Activated naive CD8-positive, alpha-beta T cell treated with anti-CD3 and anti-CD28 coated beads, Interleukin-2, amount 50 U/mL, for 24 hours (primary cell): ENCODE results near the gene BEX5.
"Not testable (repeated sequence)": the region's sequence is repeated elsewhere in the genome, so short reads cannot be mapped to it uniquely, and the experiment has no call there.

Source experiments
- ATAC-seq: fragments of 150-1000 bp; cut with Tn5 transposase; one replicate; pipeline ENCODE4 v1.10.0; 2021
- DNase-seq: peaks from one replicate; pipeline ENCODE4 v3.0.0; 2021
- H3K27ac Mint-ChIP-seq: one replicate; pipeline ENCODE4 v1.8.0; 2021; ENCODE audit warnings: mild to moderate bottlenecking, mixed read lengths
- H3K27me3 Mint-ChIP-seq: one replicate; pipeline ENCODE4 v1.8.0; 2021; ENCODE audit warnings: mixed read lengths
- H3K36me3 Mint-ChIP-seq: one replicate; pipeline ENCODE4 v1.8.0; 2021; ENCODE audit warnings: low read depth, mixed read lengths
- H3K4me1 Mint-ChIP-seq: one replicate; pipeline ENCODE4 v1.8.0; 2021; ENCODE audit warnings: mixed read lengths
- H3K4me3 Mint-ChIP-seq: one replicate; pipeline ENCODE4 v1.8.0; 2021; ENCODE audit warnings: mild to moderate bottlenecking, moderate library complexity, mixed read lengths
- H3K9me3 Mint-ChIP-seq: one replicate; pipeline ENCODE4 v1.8.0; 2021; ENCODE audit warnings: mixed read lengths

Gene BEX5

GRCh38 chrX:102155806-102156179 lies at the start of gene BEX5:
Gene BEX5, minus strand, starts transcription at chrX:102155977. Its CDS starts 1,712 bp downstream, at chrX:102154265.
- H3K27me3 Mint-ChIP-seq: peaks cover 3% of the 10 kb centered on the region
- ATAC-seq (peak; percentile 97), DNase-seq (peak; percentile 23)
- H3K4me1 Mint-ChIP-seq: peaks cover 14% of the 10 kb centered on the region
- peak within 1 kb of the TSS; percentile 91 for H3K4me3 Mint-ChIP-seq
- H3K27ac Mint-ChIP-seq: peak within 1 kb of the TSS; percentile 83
- H3K36me3 Mint-ChIP-seq: no peaks in the 10 kb centered on the region
- no peaks in the 10 kb centered on the region for H3K9me3 Mint-ChIP-seq

- ATAC-seq (no peak), DNase-seq (no peak)
- no peaks in the 10 kb centered on the region for H3K4me1 Mint-ChIP-seq
- H3K27me3 Mint-ChIP-seq: no peaks in the 10 kb centered on the region
- H3K4me3 Mint-ChIP-seq: no peak overlapping the region
- H3K9me3 Mint-ChIP-seq: peaks cover 4% of the 10 kb centered on the region
- no peaks in the 10 kb centered on the region for H3K36me3 Mint-ChIP-seq
- no peak overlapping the region for H3K27ac Mint-ChIP-seq
Observed at GRCh38 chrX:102185967-102186720, 30.4 kb upstream of the BEX5 start.

GRCh38 chrX:102154900-102155805 lies 624 bp downstream of the BEX5 start:
- Mint-ChIP-seq H3K9me3 (no peaks in the 10 kb centered on the region), H3K27me3 (peaks cover 3% of the 10 kb centered on the region), H3K4me3 (peak overlapping the region; percentile 91), H3K36me3 (no peaks in the 10 kb centered on the region), H3K4me1 (peaks cover 14% of the 10 kb centered on the region), H3K27ac (peak overlapping the region; percentile 83)
- DNase-seq (peak; percentile 4), ATAC-seq (peak; percentile 39)

- H3K4me3 Mint-ChIP-seq: peak overlapping the region; percentile 91
- no peaks in the 10 kb centered on the region for H3K36me3 Mint-ChIP-seq
- no peak overlapping the region for H3K27ac Mint-ChIP-seq
- peak; percentile 17 for DNase-seq
- peak; percentile 18 for ATAC-seq
- peaks cover 3% of the 10 kb centered on the region for H3K27me3 Mint-ChIP-seq
- peaks cover 14% of the 10 kb centered on the region for H3K4me1 Mint-ChIP-seq
- H3K9me3 Mint-ChIP-seq: no peaks in the 10 kb centered on the region
Observed at GRCh38 chrX:102154218-102154860, 1.4 kb downstream of the BEX5 start.

GRCh38 chrX:102142274-102142673 lies 13.5 kb downstream of the BEX5 start, which contains the start of gene TCEAL6:
Gene TCEAL6, minus strand, starts transcription at chrX:102142481.
- H3K36me3 Mint-ChIP-seq, H3K27ac Mint-ChIP-seq, H3K9me3 Mint-ChIP-seq, H3K4me1 Mint-ChIP-seq, H3K4me3 Mint-ChIP-seq, DNase-seq, ATAC-seq: not testable (repeated sequence)
- H3K27me3 Mint-ChIP-seq: peaks cover 18% of the 10 kb centered on the region

GRCh38 chrX:102141631-102142030 lies 14.1 kb downstream of the BEX5 start:
- not testable (repeated sequence) for H3K9me3 Mint-ChIP-seq, DNase-seq, H3K4me1 Mint-ChIP-seq, H3K27ac Mint-ChIP-seq, H3K4me3 Mint-ChIP-seq, ATAC-seq, H3K36me3 Mint-ChIP-seq
- peaks cover 20% of the 10 kb centered on the region for H3K27me3 Mint-ChIP-seq

- not testable (repeated sequence) for H3K9me3 Mint-ChIP-seq, H3K36me3 Mint-ChIP-seq, H3K4me1 Mint-ChIP-seq, H3K4me3 Mint-ChIP-seq, H3K27ac Mint-ChIP-seq, DNase-seq, ATAC-seq
- H3K27me3 Mint-ChIP-seq: peaks cover 20% of the 10 kb centered on the region
Observed at GRCh38 chrX:102140876-102141275, 14.9 kb downstream of the BEX5 start.

- H3K36me3 Mint-ChIP-seq: no peaks in the 10 kb centered on the region
- H3K27me3 Mint-ChIP-seq: peaks cover 17% of the 10 kb centered on the region
- no peak overlapping the region for H3K4me3 Mint-ChIP-seq
- no peak for ATAC-seq
- no peaks in the 10 kb centered on the region for H3K9me3 Mint-ChIP-seq
- H3K27ac Mint-ChIP-seq: no peak overlapping the region
- H3K4me1 Mint-ChIP-seq: no peaks in the 10 kb centered on the region
- DNase-seq: no peak
Observed at GRCh38 chrX:102138064-102138463, 17.7 kb downstream of the BEX5 start.

GRCh38 chrX:102129473-102129872 lies 26.3 kb downstream of the BEX5 start:
- no peak overlapping the region for H3K4me3 Mint-ChIP-seq
- no peak for DNase-seq
- no peaks in the 10 kb centered on the region for H3K36me3 Mint-ChIP-seq
- peaks cover 24% of the 10 kb centered on the region for H3K27me3 Mint-ChIP-seq
- H3K9me3 Mint-ChIP-seq: no peaks in the 10 kb centered on the region
- H3K4me1 Mint-ChIP-seq: peaks cover 4% of the 10 kb centered on the region
- H3K27ac Mint-ChIP-seq: no peak overlapping the region
- ATAC-seq: no peak

GRCh38 chrX:102126863-102127262 lies 28.9 kb downstream of the BEX5 start:
- no peak for DNase-seq
- ATAC-seq: no peak
- Mint-ChIP-seq H3K27ac (no peak overlapping the region), H3K27me3 (peaks cover 24% of the 10 kb centered on the region), H3K9me3 (no peaks in the 10 kb centered on the region), H3K36me3 (no peaks in the 10 kb centered on the region), H3K4me1 (peaks cover 4% of the 10 kb centered on the region), H3K4me3 (no peak overlapping the region)

GRCh38 chrX:102126080-102126818 lies 29.5 kb downstream of the BEX5 start:
- H3K27me3 Mint-ChIP-seq: peaks cover 24% of the 10 kb centered on the region
- H3K27ac Mint-ChIP-seq, H3K4me1 Mint-ChIP-seq, ATAC-seq, H3K36me3 Mint-ChIP-seq, H3K9me3 Mint-ChIP-seq, DNase-seq: not testable (repeated sequence)
- H3K4me3 Mint-ChIP-seq: peak overlapping the region; percentile 21

- H3K4me1 Mint-ChIP-seq, DNase-seq, ATAC-seq, H3K27ac Mint-ChIP-seq, H3K9me3 Mint-ChIP-seq, H3K36me3 Mint-ChIP-seq: not testable (repeated sequence)
- peaks cover 22% of the 10 kb centered on the region for H3K27me3 Mint-ChIP-seq
- H3K4me3 Mint-ChIP-seq: peak within 1 kb of the TSS; percentile 34
Observed at GRCh38 chrX:102125436-102125835, 30.3 kb downstream of the BEX5 start, which contains the start of gene TCEAL2. Gene TCEAL2, plus strand, starts transcription at chrX:102125679. Its CDS starts 1,152 bp downstream, at chrX:102126831.

GRCh38 chrX:102125014-102125413 lies 30.8 kb downstream of the BEX5 start:
- H3K36me3 Mint-ChIP-seq, H3K4me1 Mint-ChIP-seq, ATAC-seq, H3K9me3 Mint-ChIP-seq, DNase-seq, H3K27ac Mint-ChIP-seq: not testable (repeated sequence)
- H3K27me3 Mint-ChIP-seq: peaks cover 22% of the 10 kb centered on the region
- H3K4me3 Mint-ChIP-seq: peak overlapping the region; percentile 34

GRCh38 chrX:102115748-102116147 lies 40.0 kb downstream of the BEX5 start:
- peaks cover 2% of the 10 kb centered on the region for H3K27me3 Mint-ChIP-seq
- no peak overlapping the region for H3K27ac Mint-ChIP-seq
- DNase-seq (no peak), ATAC-seq (no peak)
- H3K4me1 Mint-ChIP-seq: no peaks in the 10 kb centered on the region
- no peaks in the 10 kb centered on the region for H3K9me3 Mint-ChIP-seq
- no peaks in the 10 kb centered on the region for H3K36me3 Mint-ChIP-seq
- no peak overlapping the region for H3K4me3 Mint-ChIP-seq
